HepG2 (cell line): ENCODE results near the gene PROC. TPM values are rescaled to one million over a fixed set of nuclear protein-coding genes. Genes with fewer than 3 reads are reported as not detected.

Source experiments
- ARID4A ChIP-seq: sonication (generic); formaldehyde crosslinking; IDR thresholded peaks from 2 replicates; pipeline ENCODE4 v1.5.0; 2020; ENCODE audit warnings: mild to moderate bottlenecking, missing genetic modification reagents, borderline replicate concordance
- BORCS8-MEF2B ChIP-seq: sonication (generic); formaldehyde crosslinking; IDR thresholded peaks from 2 replicates; pipeline ENCODE4 v1.8.0; 2022; ENCODE audit warnings: mild to moderate bottlenecking, missing genetic modification reagents
- BRF2 ChIP-seq: sonication (generic); formaldehyde crosslinking; IDR thresholded peaks from 2 replicates; pipeline ENCODE4 v1.8.1; 2022; ENCODE audit warnings: mild to moderate bottlenecking, missing genetic modification reagents
- CERS6 ChIP-seq: sonication (generic); formaldehyde crosslinking; IDR thresholded peaks from 2 replicates; pipeline ENCODE4 v1.5.0; 2020; ENCODE audit warnings: missing genetic modification reagents
- CREB3 ChIP-seq: sonication (generic); formaldehyde crosslinking; IDR thresholded peaks from 2 replicates; pipeline ENCODE4 v1.5.0; 2020; ENCODE audit warnings: missing genetic modification reagents
- DR1 ChIP-seq: sonication (generic); formaldehyde crosslinking; IDR thresholded peaks from 2 replicates; pipeline ENCODE4 v1.8.0; 2021; ENCODE audit warnings: mild to moderate bottlenecking, missing genetic modification reagents, inconsistent platforms
- KLF12 ChIP-seq: sonication (generic); formaldehyde crosslinking; IDR thresholded peaks from 2 replicates; pipeline ENCODE4 v1.4.0; 2020; ENCODE audit warnings: missing genetic modification reagents, borderline replicate concordance
- NFKBIZ ChIP-seq: IDR thresholded peaks from 2 replicates; pipeline ENCODE4 v1.6.1; 2018; ENCODE audit warnings: missing genetic modification reagents, missing compliant biosample characterization
- PBX2 ChIP-seq: IDR thresholded peaks from 2 replicates; pipeline ENCODE4 v1.6.1; 2016; ENCODE audit warnings: control low read depth
- POGK ChIP-seq: sonication (generic); formaldehyde crosslinking; conservative IDR thresholded peaks from 2 replicates; pipeline ENCODE4 v1.8.0; 2022; ENCODE audit warnings: mild to moderate bottlenecking, moderate library complexity, missing genetic modification reagents
- RCOR2 ChIP-seq: IDR thresholded peaks from 2 replicates; pipeline ENCODE4 v1.6.1; 2016; ENCODE audit warnings: missing biosample characterization, missing genetic modification reagents
- SP1 ChIP-seq, 2 experiments: fragments of 450-650 bp in 1 of 2; sonication (generic) in 1 of 2; formaldehyde crosslinking in 1 of 2; IDR thresholded peaks; 2 replicates each; pipeline versions ENCODE4 v1.4.0 to v1.6.1; 2016 to 2020; ENCODE audit warnings: missing genetic modification reagents in 1 of 2
- SP4 ChIP-seq: sonication (generic); formaldehyde crosslinking; IDR thresholded peaks from 2 replicates; pipeline ENCODE4 v1.8.1; 2023; ENCODE audit warnings: mild to moderate bottlenecking, missing genetic modification reagents
- ZNF17 ChIP-seq: sonication (generic); formaldehyde crosslinking; IDR thresholded peaks from 2 replicates; pipeline ENCODE4 v1.5.0; 2020; ENCODE audit warnings: mild to moderate bottlenecking, missing genetic modification reagents
- ZNF605 ChIP-seq: sonication (generic); formaldehyde crosslinking; IDR thresholded peaks from 2 replicates; pipeline ENCODE4 v1.8.0; 2022; ENCODE audit warnings: mild to moderate bottlenecking, missing genetic modification reagents
- ZNF713 ChIP-seq: sonication (generic); formaldehyde crosslinking; IDR thresholded peaks from 2 replicates; pipeline ENCODE4 v1.4.0; 2020; ENCODE audit warnings: mild to moderate bottlenecking, missing genetic modification reagents
- ZNF768 ChIP-seq: sonication (generic); formaldehyde crosslinking; IDR thresholded peaks from 2 replicates; pipeline ENCODE4 v1.4.0; 2020; ENCODE audit warnings: missing genetic modification reagents
- ZNF782 ChIP-seq: sonication (generic); formaldehyde crosslinking; IDR thresholded peaks from 2 replicates; pipeline ENCODE4 v1.4.0; 2020; ENCODE audit warnings: missing genetic modification reagents, mild to moderate bottlenecking, borderline replicate concordance
- polyA plus RNA-seq, 8 experiments: library from polyadenylated mRNA; depleted of rRNA in 3 of 8; stranded (reverse) in 7 of 8; unstranded in 1 of 8; fragments of >200 nt; fragmentation: Illumina TruSeq in 4 of 8; extraction: Trizol in 4 of 8; gene quantifications; 2 replicates each; pipeline versions ENCODE4 v1.2.1 to v1.2.3, GENCODE V29; 2011 to 2016; ENCODE audit warnings: low read depth in 4 of 8, missing spikeins in 1 of 8, mixed read lengths in 1 of 8; ENCODE audit not compliant: insufficient read depth in 1 of 8
- total RNA-seq, 5 experiments: library from RNA; depleted of rRNA; stranded (reverse); fragments of >200 nt; fragmentation: Illumina TruSeq; extraction: Trizol; gene quantifications; 2 replicates each; pipeline ENCODE4 v1.2.3, GENCODE V29; 2016; ENCODE audit warnings: low read depth in 1 of 5

Gene PROC
- total and polyA plus RNA-seq, 2 of the 13 experiments (the other 11 are each of a cell fraction or from before 2014, with no cell fraction given), result 134 to 185 TPM

- TF ChIP-seq POGK (0 out of 2 replicates have a peak, but pooled peaks have one; percentile 45), BORCS8-MEF2B (CRISPR knock-in tag) (no peak; the same call in 1 of the 2 replicates), DR1 (CRISPR knock-in tag) (peak; percentile 62; the same call in 1 of the 2 replicates), ZNF782 (CRISPR knock-in tag) (no peak; the same call in 1 of the 2 replicates), PBX2 (CRISPR knock-in tag) (no peak), ZNF17 (CRISPR knock-in tag) (no peak), KLF12 (CRISPR knock-in tag) (peak; percentile 54; the same call in 1 of the 2 replicates), RCOR2 (CRISPR knock-in tag) (0 out of 2 replicates have a peak, but pooled peaks have one; percentile 12), CREB3 (peak; percentile 70; the same call in 1 of the 2 replicates), CERS6 (CRISPR knock-in tag) (0 out of 2 replicates have a peak, but pooled peaks have one; percentile 23), ARID4A (CRISPR knock-in tag) (peak; percentile 82), ZNF713 (CRISPR knock-in tag) (no peak; the same call in 1 of the 2 replicates), SP1 (IDR thresholded peaks at IDR 0.05) (no peak), SP1 (CRISPR knock-in tag; IDR thresholded peaks at IDR 0.05) (peak; percentile 64), NFKBIZ (no peak), ZNF768 (peak; percentile 60; the same call in 1 of the 2 replicates), ZNF605 (peak; percentile 89), SP4 (CRISPR knock-in tag) (peak; percentile 81; the same call in 1 of the 2 replicates), BRF2 (no peak)
Measured at GRCh38 chr2:127387655-127388422, 30.4 kb upstream of the PROC start, which contains the start of gene MAP3K2 (continued).
